Hematopoietic multipotent progenitor cell (in vitro differentiated cells): ENCODE data around the gene XAF1. TPM values are rescaled to one million over a fixed set of nuclear protein-coding genes. Genes with fewer than 3 reads are reported as not detected.
"Not testable (repeated sequence)": the region's sequence is repeated elsewhere in the genome, so short reads cannot be mapped to it uniquely, and the experiment has no call there.

ENCODE experiments used
- DNase-seq, 3 donors: peaks; one replicate each; pipeline ENCODE4 v3.0.0-alpha.2; 2011 to 2015; ENCODE audit warnings: low read depth in 2 of 3, low spot score in 2 of 3
- small RNA-seq: library from RNA; depleted of rRNA; stranded (forward); fragments of <200 nt; gene quantifications from one replicate; pipeline ENCODE3, GENCODE V24; 2012
- total RNA-seq: library from RNA; depleted of rRNA; stranded (reverse); fragments of >200 nt; gene quantifications from one replicate; pipeline ENCODE4 v1.2.3, GENCODE V29; 2012

XAF1 gene
- total RNA-seq, 1 donor: 72.7 TPM

DNA sequence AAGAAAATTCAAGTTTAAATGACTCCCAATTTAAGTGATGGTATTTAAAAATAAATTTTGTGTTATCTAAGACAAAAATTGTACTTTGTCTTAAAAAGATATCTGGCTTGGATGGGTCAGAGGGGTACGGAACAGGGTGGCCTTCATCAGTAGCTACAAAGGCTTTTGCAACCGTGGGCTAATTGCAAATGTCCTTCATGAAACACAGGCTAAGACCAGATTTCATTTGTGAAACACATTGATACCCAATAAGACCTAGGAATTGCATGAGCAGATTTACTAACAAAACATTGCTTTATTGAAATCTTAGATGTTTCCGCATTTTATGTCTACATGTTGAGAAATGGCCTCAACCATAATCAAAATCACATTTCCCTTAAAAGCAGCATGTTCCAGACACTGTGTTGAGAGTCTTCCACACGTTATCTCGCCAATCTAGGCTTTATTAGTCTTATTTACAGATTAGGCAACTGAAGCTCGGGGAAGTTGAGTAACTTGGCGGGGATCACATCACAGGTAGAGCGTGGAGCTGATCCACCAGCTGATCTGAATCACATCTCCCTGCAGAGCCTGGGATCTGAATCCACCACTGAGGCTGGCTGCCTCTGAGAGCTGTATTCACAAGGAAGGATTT is 42.0 kb downstream of the XAF1 start:
- no peak for DNase-seq

DNA sequence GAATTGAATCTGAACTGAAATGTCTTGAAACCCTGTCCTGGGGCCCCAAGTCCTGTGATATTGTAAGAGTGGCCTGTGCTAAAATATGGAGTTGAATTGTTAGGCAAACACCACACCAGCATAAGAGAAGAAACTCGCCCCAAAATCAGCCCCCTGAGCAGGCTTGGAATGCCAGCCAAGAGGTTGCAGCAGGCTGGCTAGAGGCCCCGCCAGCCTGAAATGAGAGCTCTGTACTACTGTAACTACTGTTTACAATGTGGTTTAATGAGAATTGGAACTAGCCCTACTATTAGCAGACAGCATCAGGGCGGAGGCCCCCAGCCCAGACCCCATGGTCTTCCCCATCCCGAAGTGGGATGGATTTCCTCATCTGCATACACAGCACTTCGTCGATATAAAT is 43.9 kb downstream of the XAF1 start:
- no peak for DNase-seq

DNA sequence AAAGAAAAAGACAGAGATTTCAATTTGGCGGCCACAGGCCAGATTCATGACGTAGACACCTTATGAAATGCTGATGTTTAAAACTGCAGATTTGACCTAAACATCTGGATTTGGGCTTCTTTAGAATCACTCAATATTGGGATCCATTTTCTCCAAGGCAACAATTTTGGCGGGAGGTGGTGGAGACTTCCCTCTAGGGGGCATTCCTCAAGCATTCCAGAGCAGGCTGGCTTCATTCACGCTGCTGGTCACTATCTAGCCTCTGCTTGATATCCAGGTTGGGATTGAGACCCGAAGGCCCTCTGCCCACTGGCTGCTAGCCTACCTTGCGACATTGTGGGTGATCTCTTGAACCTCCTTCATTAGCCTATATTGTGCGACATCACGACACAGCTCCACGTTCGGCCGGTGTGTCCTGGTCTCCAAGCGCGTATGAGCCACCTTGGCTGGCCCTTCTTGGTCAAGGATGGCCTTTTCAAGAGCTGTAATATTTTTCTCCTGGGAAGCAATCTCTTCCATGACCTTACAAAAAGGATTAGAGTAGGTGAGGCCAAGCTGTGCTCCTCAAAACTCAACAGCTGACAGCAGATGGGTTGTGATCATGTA is 44.7 kb downstream of the XAF1 start:
- DNase-seq: no peak

GRCh38 chr17:6811510-6811909 is 55.7 kb downstream of the XAF1 start:
- no peak for DNase-seq

- no peak for DNase-seq
Observed at GRCh38 chr17:6812295-6812694, 56.4 kb downstream of the XAF1 start.

DNA sequence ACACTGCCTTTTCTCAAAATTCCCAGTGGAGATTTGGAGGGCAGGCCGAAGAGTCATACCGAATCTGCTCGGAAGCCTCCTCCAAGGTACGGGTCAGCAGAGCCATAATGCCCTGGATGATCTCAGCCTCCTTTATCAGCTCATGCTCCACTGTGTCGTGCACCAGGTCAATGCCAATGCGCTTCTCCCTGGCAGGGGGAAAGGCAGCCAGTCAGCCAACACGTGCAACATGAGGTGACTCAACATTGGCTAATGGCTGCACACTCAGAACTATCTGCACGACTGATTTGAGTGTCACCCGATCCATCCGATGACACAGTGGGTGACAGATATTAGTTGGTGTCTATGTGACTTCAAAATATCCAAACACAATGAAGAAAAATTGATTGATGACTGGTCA is 59.9 kb downstream of the XAF1 start:
- DNase-seq: no peak

GRCh38 chr17:6816368-6816767 is 60.5 kb downstream of the XAF1 start:
- DNase-seq: not testable (repeated sequence)

GRCh38 chr17:6818938-6819337 is 63.1 kb downstream of the XAF1 start:
- DNase-seq: no peak

DNA sequence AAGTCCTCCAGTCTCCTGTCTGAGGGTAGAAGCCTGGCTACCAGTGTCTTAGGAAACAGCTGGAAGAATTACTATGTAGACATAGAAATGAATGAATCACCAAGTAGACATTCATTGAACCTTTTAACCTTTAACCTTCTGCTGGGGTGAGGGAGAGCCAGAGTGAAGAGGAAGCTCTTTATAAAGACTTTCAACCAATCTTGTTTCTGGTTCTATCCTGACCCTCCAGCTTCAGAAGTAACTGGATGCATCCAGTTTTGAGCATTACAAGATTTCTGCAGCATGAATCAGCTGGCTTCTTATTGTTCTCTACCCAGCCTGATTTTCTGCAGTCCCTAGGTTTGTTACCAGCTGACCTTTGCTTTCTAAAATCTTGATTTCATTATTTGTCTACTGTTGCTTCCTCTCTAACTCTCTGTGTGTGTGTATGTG is 67.2 kb downstream of the XAF1 start:
- no peak for DNase-seq

Small RNA genes within 50 kb of the gene (small RNA-seq; reads per million reads assigned to genes)
- gene AC004706.2: not detected

Other genes with a start within 250 kb of the XAF1 start
- 0.54 TPM for gene PITPNM3, start 199.5 kb upstream of the XAF1 start, total RNA-seq
- 10.8 TPM for gene KIAA0753, start 115.3 kb upstream of the XAF1 start, total RNA-seq
- gene TXNDC17, start 115.0 kb upstream of the XAF1 start, total RNA-seq: 60.3 TPM
- gene MED31, start 104.4 kb upstream of the XAF1 start, total RNA-seq: 4.6 TPM
- 1.6 TPM for gene C17orf100, start 104.3 kb upstream of the XAF1 start, total RNA-seq
- gene SLC13A5, start 42.7 kb upstream of the XAF1 start, total RNA-seq: under 0.01 TPM
- gene FBXO39, start 20.2 kb downstream of the XAF1 start, total RNA-seq: 0.81 TPM
- gene TEKT1, start 75.7 kb downstream of the XAF1 start, total RNA-seq: 0.27 TPM
- gene ALOX12, start 240.0 kb downstream of the XAF1 start, total RNA-seq: 4.3 TPM